ENCODE data around the gene CAMK2A.

DNA sequence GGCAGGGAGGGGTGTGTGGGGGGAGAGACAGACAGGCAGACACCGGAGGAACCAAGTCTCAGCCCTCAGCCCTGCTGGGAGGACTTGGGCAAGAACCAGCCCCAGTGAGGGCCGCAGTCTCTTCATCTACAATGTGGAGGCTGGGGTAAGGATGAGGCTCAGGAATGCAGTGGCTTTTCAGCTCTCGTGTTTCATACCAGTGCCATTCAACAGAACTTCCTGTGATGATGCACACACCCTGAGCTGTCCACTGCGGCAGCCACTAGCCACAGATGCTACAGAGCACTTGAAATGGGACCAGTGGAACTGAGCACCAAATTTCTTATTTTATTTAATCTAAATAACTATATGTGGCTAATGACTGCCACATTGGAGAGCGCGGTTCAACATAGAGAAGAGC is 10.7 kb downstream of the CAMK2A start:
- no peak for TF ChIP-seq POLR2A (IDR thresholded peaks at IDR 0.05)
- TF ChIP-seq, protein P1, sequence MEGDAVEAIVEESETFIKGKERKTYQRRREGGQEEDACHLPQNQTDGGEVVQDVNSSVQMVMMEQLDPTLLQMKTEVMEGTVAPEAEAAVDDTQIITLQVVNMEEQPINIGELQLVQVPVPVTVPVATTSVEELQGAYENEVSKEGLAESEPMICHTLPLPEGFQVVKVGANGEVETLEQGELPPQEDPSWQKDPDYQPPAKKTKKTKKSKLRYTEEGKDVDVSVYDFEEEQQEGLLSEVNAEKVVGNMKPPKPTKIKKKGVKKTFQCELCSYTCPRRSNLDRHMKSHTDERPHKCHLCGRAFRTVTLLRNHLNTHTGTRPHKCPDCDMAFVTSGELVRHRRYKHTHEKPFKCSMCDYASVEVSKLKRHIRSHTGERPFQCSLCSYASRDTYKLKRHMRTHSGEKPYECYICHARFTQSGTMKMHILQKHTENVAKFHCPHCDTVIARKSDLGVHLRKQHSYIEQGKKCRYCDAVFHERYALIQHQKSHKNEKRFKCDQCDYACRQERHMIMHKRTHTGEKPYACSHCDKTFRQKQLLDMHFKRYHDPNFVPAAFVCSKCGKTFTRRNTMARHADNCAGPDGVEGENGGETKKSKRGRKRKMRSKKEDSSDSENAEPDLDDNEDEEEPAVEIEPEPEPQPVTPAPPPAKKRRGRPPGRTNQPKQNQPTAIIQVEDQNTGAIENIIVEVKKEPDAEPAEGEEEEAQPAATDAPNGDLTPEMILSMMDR (IDR thresholded peaks at IDR 0.05): no peak

Measured in tibial nerve (tissue), 3 donors.